ENCODE measurements around the gene EIF3I.

EIF3I gene
- total RNA-seq = 140 to 186 reads per million in 2 donors

- DNase-seq = peak; percentile 85
Observed at GRCh38 chr1:32221980-32222755, at the start of gene EIF3I, which contains the start of gene TMEM234. TSS of gene EIF3I (plus strand) at chr1:32222407. CDS start at chr1:32222442, 35 bp downstream. TSS of gene TMEM234 (minus strand) at chr1:32222353. CDS start at chr1:32222322, 31 bp downstream.

- no peak for DNase-seq
Observed at GRCh38 chr1:32172621-32173245, 49.5 kb upstream of the EIF3I start.

GRCh38 chr1:32178380-32179192 is 43.6 kb upstream of the EIF3I start:
- no peak for DNase-seq

- no peak for DNase-seq
Observed at GRCh38 chr1:32179193-32179442, 43.1 kb upstream of the EIF3I start.

- DNase-seq = peak; percentile 79
Observed at GRCh38 chr1:32179443-32180185, 42.6 kb upstream of the EIF3I start, which contains the start of gene TXLNA. TSS of gene TXLNA (plus strand) at chr1:32179675. CDS start at chr1:32180346, 671 bp downstream.

GRCh38 chr1:32180186-32181060 is 41.8 kb upstream of the EIF3I start:
- no peak for DNase-seq

- no peak for DNase-seq
Observed at GRCh38 chr1:32181065-32181464, 41.1 kb upstream of the EIF3I start.

- DNase-seq = no peak
Observed at GRCh38 chr1:32181563-32181962, 40.6 kb upstream of the EIF3I start.

GRCh38 chr1:32182060-32182459 is 40.1 kb upstream of the EIF3I start:
- no peak for DNase-seq

- no peak for DNase-seq
Observed at GRCh38 chr1:32184650-32185049, 37.6 kb upstream of the EIF3I start.

- no peak for DNase-seq
Observed at GRCh38 chr1:32186077-32186476, 36.1 kb upstream of the EIF3I start.

- no peak for DNase-seq
Observed at GRCh38 chr1:32186491-32186890, 35.7 kb upstream of the EIF3I start.

- no peak for DNase-seq
Observed at GRCh38 chr1:32187850-32188249, 34.4 kb upstream of the EIF3I start.

GRCh38 chr1:32192220-32192948 is 29.8 kb upstream of the EIF3I start:
- no peak for DNase-seq

- DNase-seq = no peak
Observed at GRCh38 chr1:32194984-32195383, 27.2 kb upstream of the EIF3I start.

- no peak for DNase-seq
Observed at GRCh38 chr1:32195531-32195930, 26.7 kb upstream of the EIF3I start.

GRCh38 chr1:32195972-32196823 is 26.0 kb upstream of the EIF3I start:
- no peak for DNase-seq

GRCh38 chr1:32197074-32197473 is 25.1 kb upstream of the EIF3I start:
- no peak for DNase-seq

GRCh38 chr1:32197837-32198236 is 24.4 kb upstream of the EIF3I start:
- DNase-seq = no peak

All from T-helper 9 cell (primary cell).